Measurements from ENCODE around the gene ABI2. TPM values are rescaled to one million over a fixed set of nuclear protein-coding genes. Genes with fewer than 3 reads are reported as not detected.
"Not testable (repeated sequence)": the region's sequence is repeated elsewhere in the genome, so short reads cannot be mapped to it uniquely, and the experiment has no call there.

ABI2 gene
- total RNA-seq, 1 donor from 2014 or later = 111 TPM

DNA sequence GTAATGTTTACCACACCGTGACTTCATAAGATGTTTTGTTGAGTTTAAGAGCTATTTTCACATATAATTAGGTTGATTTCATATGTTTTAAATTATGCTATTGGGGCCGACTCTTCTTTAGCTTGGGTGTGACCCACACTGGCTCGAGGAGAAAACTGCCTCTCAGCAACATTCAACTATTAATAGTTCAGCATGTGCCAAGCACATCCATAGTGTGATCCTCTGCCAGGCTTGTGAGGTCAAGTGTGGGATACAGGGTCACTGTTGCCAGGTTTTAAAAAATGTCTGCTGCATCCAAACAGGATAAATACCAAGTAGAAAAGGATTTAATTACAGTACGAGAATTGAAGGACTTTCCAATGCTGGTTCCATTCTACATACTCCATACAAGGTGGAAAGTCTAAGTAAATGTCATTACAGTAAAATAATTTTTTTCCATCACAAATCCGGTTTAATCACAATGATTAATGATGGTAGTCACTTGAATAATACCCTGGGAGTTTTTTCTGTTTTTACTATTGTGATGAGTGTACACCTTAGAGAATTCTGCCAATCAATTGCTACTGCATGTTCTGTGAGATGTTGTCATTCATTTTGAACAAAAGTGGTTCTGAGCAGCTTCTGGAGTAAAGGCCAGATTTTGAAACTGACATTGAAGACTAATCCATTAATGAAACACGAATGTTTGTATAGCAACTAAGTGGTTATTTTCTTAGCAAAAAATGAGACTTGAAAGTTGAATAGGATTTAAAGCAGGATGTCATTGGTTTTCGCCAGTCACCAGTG is 84.5 kb downstream of the ABI2 start:
- TF ChIP-seq, protein P1, sequence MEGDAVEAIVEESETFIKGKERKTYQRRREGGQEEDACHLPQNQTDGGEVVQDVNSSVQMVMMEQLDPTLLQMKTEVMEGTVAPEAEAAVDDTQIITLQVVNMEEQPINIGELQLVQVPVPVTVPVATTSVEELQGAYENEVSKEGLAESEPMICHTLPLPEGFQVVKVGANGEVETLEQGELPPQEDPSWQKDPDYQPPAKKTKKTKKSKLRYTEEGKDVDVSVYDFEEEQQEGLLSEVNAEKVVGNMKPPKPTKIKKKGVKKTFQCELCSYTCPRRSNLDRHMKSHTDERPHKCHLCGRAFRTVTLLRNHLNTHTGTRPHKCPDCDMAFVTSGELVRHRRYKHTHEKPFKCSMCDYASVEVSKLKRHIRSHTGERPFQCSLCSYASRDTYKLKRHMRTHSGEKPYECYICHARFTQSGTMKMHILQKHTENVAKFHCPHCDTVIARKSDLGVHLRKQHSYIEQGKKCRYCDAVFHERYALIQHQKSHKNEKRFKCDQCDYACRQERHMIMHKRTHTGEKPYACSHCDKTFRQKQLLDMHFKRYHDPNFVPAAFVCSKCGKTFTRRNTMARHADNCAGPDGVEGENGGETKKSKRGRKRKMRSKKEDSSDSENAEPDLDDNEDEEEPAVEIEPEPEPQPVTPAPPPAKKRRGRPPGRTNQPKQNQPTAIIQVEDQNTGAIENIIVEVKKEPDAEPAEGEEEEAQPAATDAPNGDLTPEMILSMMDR (IDR thresholded peaks at IDR 0.05; ENCODE audit: unreplicated experiment) = no peak
- peaks cover 28% of the 10 kb centered on the region for H3K36me3 Mint-ChIP-seq (ENCODE audit: insufficient read depth)
- H3K27ac Mint-ChIP-seq = no peak overlapping the region
- DNase-seq (ENCODE audit: low spot score, unreplicated experiment) = no peak
- H3K4me1 Mint-ChIP-seq (ENCODE audit: low read depth) = peaks cover 5% of the 10 kb centered on the region
- H3K9me3 Mint-ChIP-seq (ENCODE audit: low read depth) = no peaks in the 10 kb centered on the region
- H3K4me3 Mint-ChIP-seq (ENCODE audit: low read depth) = no peak overlapping the region
- no peaks in the 10 kb centered on the region for H3K27me3 Mint-ChIP-seq

DNA sequence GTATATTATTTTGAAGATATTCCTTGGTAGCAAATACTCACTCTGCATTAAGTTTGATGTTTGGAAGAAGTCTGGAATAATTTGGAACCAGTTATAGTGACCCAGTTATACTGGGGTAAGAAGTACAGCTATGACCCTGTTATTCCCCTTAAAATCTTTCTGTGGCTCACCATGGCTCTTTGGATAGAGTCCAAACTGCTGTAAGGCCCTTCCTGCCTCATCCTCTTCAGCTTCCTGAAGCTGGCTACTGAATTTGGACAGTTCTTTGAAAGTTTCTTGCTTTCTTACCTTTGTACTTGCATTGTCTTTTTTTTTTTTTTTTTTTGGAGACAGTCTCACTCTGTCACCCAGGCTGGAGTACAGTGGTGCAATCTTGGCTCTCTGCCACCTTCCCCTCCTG is 85.6 kb downstream of the ABI2 start:
- Mint-ChIP-seq H3K4me3 (ENCODE audit: low read depth) (no peak overlapping the region), H3K27ac (peak overlapping the region; percentile 84), H3K4me1 (ENCODE audit: low read depth) (peaks cover 5% of the 10 kb centered on the region), H3K9me3 (ENCODE audit: low read depth) (no peaks in the 10 kb centered on the region), H3K27me3 (no peaks in the 10 kb centered on the region), H3K36me3 (ENCODE audit: insufficient read depth) (peaks cover 34% of the 10 kb centered on the region)
- TF ChIP-seq, protein P1 (IDR thresholded peaks at IDR 0.05; ENCODE audit: unreplicated experiment) = no peak
- no peak for DNase-seq (ENCODE audit: low spot score, unreplicated experiment)

DNA sequence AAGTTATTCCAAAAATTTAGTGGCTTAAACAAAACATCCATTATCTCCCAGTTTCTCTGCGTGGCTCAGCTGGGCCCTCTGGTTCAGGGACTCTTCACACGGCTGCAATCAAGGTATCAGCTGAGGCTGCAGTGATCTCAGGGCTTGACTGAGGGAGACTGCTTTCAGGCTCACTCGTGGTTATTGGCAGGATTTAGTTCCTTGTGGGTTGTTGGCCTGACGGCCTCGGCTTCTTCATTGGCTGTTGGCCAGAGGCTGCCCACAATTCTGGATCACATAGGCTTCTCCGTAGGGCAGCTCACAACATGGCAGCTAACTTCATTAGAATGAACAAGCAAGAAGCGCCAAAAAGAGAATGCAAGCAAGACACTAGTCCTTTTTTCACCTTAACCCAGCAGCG is 90.1 kb downstream of the ABI2 start:
- Mint-ChIP-seq H3K27ac (no peak overlapping the region), H3K4me1 (ENCODE audit: low read depth) (no peaks in the 10 kb centered on the region), H3K36me3 (ENCODE audit: insufficient read depth) (peaks cover 39% of the 10 kb centered on the region), H3K4me3 (ENCODE audit: low read depth) (no peak overlapping the region), H3K27me3 (no peaks in the 10 kb centered on the region), H3K9me3 (ENCODE audit: low read depth) (no peaks in the 10 kb centered on the region)
- no peak for DNase-seq (ENCODE audit: low spot score, unreplicated experiment)
- TF ChIP-seq, protein P1 (IDR thresholded peaks at IDR 0.05; ENCODE audit: unreplicated experiment) = no peak

DNA sequence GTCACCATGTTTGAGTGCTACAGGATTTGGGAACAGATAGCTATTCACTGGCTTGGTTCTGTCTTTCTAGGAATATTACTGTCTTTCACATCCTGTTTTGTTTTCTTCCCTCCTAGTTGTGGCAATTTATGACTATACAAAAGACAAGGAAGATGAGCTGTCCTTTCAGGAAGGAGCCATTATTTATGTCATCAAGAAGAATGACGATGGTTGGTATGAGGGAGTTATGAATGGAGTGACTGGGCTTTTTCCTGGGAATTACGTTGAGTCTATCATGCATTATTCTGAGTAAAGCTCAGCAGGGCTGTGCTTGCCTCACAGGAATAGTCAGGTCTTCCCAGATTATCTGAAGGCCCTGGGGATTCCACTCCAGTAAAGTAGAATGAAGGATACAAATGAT is 98.9 kb downstream of the ABI2 start:
- DNase-seq (ENCODE audit: low spot score, unreplicated experiment) = no peak
- peaks cover 17% of the 10 kb centered on the region for H3K36me3 Mint-ChIP-seq (ENCODE audit: insufficient read depth)
- no peak overlapping the region for H3K27ac Mint-ChIP-seq
- H3K4me3 Mint-ChIP-seq (ENCODE audit: low read depth) = no peak overlapping the region
- H3K27me3 Mint-ChIP-seq = no peaks in the 10 kb centered on the region
- TF ChIP-seq, protein P1 (IDR thresholded peaks at IDR 0.05; ENCODE audit: unreplicated experiment) = no peak
- no peaks in the 10 kb centered on the region for H3K9me3 Mint-ChIP-seq (ENCODE audit: low read depth)
- H3K4me1 Mint-ChIP-seq (ENCODE audit: low read depth) = no peaks in the 10 kb centered on the region

DNA sequence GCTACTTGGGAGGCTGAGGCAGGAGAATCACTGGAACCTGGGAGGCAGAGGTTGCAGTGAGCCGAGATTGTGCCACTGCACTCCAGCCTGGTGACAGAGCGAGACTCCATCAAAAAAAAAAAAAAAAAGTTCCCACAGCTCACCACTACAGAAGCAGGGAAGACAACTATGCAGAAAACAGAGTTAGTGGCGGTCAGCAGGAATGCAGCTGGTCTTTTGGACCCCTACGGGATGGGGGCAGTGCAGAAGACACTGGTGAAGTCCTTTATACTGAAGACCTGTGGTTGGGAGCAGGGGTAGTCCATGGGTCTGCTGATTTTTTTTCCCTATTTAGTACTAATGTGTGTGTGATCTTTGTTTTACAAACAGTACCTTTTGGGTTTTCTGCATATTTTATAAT is 101.4 kb downstream of the ABI2 start:
- H3K4me3 Mint-ChIP-seq (ENCODE audit: low read depth); H3K9me3 Mint-ChIP-seq (ENCODE audit: low read depth); H3K4me1 Mint-ChIP-seq (ENCODE audit: low read depth); H3K27me3 Mint-ChIP-seq; DNase-seq (ENCODE audit: low spot score, unreplicated experiment): not testable (repeated sequence)
- Mint-ChIP-seq H3K27ac (peak overlapping the region; percentile 82), H3K36me3 (ENCODE audit: insufficient read depth) (peaks cover 15% of the 10 kb centered on the region)

All from progenitor cell of endocrine pancreas (in vitro differentiated cells).